ENCODE measurements around the gene ASTN2.

Gene ASTN2

DNA sequence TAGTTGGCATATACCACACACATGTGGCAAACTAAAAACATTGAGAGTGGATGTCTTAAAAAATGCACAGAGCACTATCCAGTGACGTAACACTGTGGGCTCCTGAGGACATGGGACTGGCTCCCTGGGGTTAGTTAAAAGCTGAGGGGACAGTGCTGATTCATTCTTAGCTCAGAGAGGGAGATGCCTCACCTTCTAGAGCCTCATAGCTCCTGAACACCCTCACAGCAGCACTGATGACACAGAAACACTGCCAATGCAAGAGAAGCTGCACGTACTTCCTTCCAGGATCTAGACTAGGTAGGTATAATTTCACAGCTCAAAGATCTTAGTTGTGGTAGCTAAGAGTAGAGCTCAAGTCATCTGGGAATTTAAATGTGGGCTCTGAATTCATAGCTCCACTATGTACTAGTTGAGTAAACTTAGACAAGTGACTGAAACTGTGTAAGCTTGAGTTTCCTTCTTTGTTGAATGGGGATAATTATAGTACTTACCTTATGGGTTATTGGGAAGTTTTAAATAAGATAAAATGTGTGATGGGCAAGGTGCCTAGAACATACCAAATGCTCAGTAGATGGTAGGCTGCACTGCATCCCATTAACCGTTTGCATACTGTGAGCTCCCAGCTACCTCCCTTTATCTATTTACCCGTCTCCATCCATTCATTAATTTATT is 279.9 kb downstream of the ASTN2 start:
- no peak overlapping the region for H3K4me3 ChIP-seq (ENCODE audit: low read length)
- no peak for DNase-seq (ENCODE audit: low read depth)
- TF ChIP-seq, protein P1, sequence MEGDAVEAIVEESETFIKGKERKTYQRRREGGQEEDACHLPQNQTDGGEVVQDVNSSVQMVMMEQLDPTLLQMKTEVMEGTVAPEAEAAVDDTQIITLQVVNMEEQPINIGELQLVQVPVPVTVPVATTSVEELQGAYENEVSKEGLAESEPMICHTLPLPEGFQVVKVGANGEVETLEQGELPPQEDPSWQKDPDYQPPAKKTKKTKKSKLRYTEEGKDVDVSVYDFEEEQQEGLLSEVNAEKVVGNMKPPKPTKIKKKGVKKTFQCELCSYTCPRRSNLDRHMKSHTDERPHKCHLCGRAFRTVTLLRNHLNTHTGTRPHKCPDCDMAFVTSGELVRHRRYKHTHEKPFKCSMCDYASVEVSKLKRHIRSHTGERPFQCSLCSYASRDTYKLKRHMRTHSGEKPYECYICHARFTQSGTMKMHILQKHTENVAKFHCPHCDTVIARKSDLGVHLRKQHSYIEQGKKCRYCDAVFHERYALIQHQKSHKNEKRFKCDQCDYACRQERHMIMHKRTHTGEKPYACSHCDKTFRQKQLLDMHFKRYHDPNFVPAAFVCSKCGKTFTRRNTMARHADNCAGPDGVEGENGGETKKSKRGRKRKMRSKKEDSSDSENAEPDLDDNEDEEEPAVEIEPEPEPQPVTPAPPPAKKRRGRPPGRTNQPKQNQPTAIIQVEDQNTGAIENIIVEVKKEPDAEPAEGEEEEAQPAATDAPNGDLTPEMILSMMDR (conservative IDR thresholded peaks at IDR 0.05; ENCODE audit: low read depth, low read length), result no peak

DNA sequence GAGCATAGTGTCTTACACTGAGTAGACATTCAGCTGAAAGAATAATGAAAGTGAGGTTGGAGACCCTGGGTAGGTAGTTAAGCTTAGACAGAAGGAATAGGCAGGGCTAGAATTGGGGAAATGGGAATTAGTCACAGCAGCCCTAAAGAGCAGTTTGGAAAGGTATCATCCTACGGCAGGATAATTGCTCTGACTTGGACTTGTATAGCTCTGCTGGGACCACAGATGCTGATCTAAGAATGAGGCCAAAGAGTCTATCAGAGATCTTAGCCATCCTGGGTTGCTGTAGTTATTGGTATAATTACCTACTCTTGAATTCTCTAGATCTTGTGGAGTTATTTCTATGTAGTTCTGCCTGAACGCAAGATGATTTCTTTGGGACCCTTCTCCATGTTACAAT is 288.0 kb downstream of the ASTN2 start:
- no peak for DNase-seq (ENCODE audit: low read depth)
- TF ChIP-seq, protein P1 (conservative IDR thresholded peaks at IDR 0.05; ENCODE audit: low read depth, low read length), result no peak
- H3K4me3 ChIP-seq (ENCODE audit: low read length), result no peak overlapping the region

DNA sequence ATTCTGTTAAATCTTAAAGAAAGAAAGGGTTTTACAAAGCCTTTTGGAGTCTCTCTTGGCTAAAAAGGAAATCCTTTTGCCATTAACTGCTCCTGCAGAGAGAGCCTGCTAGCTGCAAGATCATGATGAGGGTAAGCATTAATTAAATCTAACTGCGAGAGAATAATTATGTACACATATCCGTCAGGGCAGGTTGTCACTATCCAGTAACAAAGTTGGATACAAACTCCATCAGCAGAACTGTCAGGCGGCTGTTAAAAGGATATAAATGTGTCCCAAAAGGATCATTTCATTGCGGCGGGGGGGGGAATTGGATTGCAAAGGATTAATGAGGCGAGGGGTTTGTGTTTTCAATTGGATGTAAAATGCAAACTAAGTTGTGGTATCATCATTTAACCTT is 289.3 kb downstream of the ASTN2 start:
- H3K4me3 ChIP-seq (ENCODE audit: low read length), result no peak overlapping the region
- TF ChIP-seq, protein P1 (conservative IDR thresholded peaks at IDR 0.05; ENCODE audit: low read depth, low read length), result no peak
- DNase-seq (ENCODE audit: low read depth), result no peak

DNA sequence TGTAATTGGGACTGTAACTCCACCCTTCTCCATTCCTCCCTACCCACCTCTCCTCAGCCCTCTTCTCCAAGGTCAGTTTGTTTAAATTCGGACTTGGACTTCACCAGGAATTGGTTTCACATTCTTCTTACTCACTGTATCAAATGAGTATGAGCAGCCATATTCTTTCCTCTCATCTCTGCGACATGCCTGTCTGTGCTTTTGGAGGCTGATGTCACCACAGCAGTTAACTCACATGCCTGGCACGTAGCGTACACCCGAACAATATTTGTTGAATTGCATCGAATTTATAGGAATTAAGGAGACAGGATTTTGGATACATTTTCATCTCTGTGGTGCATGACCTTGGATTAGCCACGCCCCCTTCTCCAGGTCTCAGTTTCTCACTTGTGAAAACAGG is 291.1 kb downstream of the ASTN2 start:
- TF ChIP-seq, protein P1 (conservative IDR thresholded peaks at IDR 0.05; ENCODE audit: low read depth, low read length), result no peak
- H3K4me3 ChIP-seq (ENCODE audit: low read length), result no peak overlapping the region
- no peak for DNase-seq (ENCODE audit: low read depth)

DNA sequence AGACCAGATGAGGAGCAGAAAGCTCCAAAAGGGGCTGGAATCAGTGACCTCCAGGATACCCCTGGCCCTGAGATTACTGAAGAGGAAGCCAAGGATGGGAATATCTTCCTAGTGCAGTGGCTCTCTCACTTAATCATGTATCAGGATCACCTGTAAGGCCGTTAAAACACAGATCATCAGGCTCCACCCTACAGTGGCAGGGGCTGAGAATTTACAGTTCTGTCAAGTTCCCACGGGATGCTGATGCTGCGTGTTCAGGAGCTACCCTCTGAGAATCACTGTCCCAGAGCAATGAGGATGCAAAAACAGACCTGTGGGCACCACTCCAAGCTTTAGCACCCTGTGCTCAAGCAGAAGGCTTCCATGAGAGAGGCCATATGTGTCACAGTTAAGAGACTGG is 291.9 kb downstream of the ASTN2 start:
- no peak overlapping the region for H3K4me3 ChIP-seq (ENCODE audit: low read length)
- DNase-seq (ENCODE audit: low read depth), result no peak
- TF ChIP-seq, protein P1 (conservative IDR thresholded peaks at IDR 0.05; ENCODE audit: low read depth, low read length), result no peak

DNA sequence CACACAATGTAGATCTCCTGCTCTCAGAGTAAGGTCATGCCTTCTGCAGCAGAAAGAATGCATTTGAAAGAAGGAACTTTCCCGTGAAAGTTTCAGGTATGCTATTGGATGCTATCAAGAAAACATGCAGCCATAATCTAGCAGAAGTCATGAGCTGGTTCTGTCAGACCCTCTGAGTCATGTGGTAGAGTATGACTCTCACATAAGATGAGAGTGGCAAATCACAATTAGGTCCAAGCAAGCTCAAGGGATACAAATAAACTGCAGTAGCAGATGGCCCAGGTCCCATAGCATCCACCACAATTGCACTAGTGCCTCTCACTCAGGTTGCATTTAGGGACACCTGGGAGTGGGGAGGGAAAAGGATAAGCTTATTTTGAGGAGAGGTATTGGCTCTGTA is 292.8 kb downstream of the ASTN2 start:
- TF ChIP-seq, protein P1 (conservative IDR thresholded peaks at IDR 0.05; ENCODE audit: low read depth, low read length), result no peak
- H3K4me3 ChIP-seq (ENCODE audit: low read length), result no peak overlapping the region
- DNase-seq (ENCODE audit: low read depth), result no peak

DNA sequence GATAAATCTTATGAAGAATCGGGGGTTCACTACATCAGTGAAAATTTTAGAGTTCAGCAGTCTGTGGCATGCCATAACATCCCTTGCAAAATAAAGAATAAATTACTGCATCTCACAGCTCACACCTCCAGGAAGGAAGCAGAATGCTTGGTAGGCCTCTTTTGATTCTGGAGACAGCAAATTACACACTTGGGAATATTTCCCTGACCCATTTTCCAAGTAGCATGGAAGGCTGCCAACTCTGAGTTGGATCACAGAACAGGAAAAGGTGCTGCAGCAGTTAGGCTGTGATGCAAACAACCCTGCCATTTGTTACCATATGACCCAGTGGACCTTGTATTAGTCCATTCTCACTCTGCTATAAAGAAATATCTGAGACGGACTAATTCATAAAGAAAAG is 293.5 kb downstream of the ASTN2 start:
- TF ChIP-seq, protein P1 (conservative IDR thresholded peaks at IDR 0.05; ENCODE audit: low read depth, low read length), result no peak
- no peak for DNase-seq (ENCODE audit: low read depth)
- H3K4me3 ChIP-seq (ENCODE audit: low read length), result no peak overlapping the region

Data from retinal pigment epithelial cell (primary cell).